ENCODE results near the gene DEPP1.

Gene DEPP1

GRCh38 chr10:44946205-44946604 is 32.4 kb downstream of the DEPP1 start:
- Histone ChIP-seq H3K4me1 (ENCODE audit: control insufficient read depth in 1 of 2, insufficient read depth in 2 of 2, low read length in 2 of 2) (peaks cover 0 to 6% of the 10 kb centered on the region in 2 donors), H3K27ac (ENCODE audit: low read length) (no peak overlapping the region), H3K9me3 (ENCODE audit: control insufficient read depth in 1 of 2, low read length in 2 of 2) (peaks cover 4 to 6% of the 10 kb centered on the region in 2 donors), H3K4me3 (ENCODE audit: low read depth in 1 of 2, low read length in 2 of 2) (no peak overlapping the region), H3K36me3 (ENCODE audit: control insufficient read depth in 1 of 2, insufficient read depth in 2 of 2, low read length in 2 of 2) (no peaks in the 10 kb centered on the region), H3K27me3 (ENCODE audit: low read depth, low read length) (no peaks in the 10 kb centered on the region)

DNA sequence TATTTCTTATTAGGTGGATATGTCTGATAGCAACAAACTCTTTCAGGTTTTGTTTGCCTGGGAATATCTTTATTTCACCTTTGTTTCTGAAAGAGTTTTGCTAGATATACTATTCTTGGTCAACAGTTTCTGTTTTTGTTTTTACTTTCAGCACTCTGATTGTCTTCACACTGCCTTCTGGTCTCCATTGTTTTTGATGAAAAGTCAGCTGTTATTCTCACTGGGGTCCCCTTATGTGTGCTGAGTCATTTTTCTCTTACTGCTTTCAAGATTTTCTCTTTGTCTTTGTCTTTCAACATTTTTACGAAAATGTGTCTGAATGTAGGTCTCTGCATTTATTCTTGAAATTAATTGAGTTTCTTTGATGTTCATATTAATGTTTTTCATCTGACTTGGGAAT is 34.3 kb downstream of the DEPP1 start:
- no peak overlapping the region for H3K27ac ChIP-seq (ENCODE audit: low read length)
- H3K36me3 ChIP-seq (ENCODE audit: control insufficient read depth in 1 of 2, insufficient read depth in 2 of 2, low read length in 2 of 2), result no peaks in the 10 kb centered on the region
- no peaks in the 10 kb centered on the region for H3K27me3 ChIP-seq (ENCODE audit: low read depth, low read length)
- H3K4me3 ChIP-seq (ENCODE audit: low read depth in 1 of 2, low read length in 2 of 2), result no peak overlapping the region
- H3K9me3 ChIP-seq (ENCODE audit: control insufficient read depth in 1 of 2, low read length in 2 of 2), result peaks cover 4 to 6% of the 10 kb centered on the region in 2 donors
- H3K4me1 ChIP-seq (ENCODE audit: control insufficient read depth in 1 of 2, insufficient read depth in 2 of 2, low read length in 2 of 2), result peaks cover 0 to 2% of the 10 kb centered on the region in 2 donors

DNA sequence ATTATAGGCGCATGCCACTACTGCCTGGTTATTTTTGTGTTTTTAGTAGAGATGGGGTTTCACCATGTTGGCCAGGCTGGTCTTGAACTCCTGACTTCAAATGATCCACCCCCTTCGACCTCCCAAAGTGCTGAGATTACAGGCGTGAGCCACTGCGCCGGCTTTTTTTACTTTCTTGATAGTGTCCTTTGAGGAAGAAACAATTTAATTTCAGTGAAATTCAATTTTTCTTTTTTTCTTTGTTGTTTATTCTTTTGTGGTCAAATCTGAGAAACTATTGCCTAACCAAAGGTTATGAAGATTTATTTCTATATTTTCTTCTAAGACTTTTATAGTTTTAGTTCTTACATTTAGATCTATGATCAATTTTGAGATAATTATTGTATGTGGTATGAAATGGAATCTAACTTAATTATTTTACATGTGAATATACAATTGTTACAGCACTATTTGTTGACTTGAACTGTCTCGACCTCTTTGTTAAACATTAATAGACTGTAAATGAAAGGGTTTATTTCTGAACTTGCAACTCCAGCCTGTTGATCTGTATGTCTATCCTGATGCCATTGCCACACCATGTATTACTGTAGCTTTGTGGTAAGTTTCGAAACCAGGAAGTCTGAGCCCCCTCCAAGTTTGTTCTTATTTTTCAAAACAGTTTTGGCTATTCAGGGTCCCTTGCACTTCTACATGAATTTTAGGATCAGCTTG is 38.8 kb downstream of the DEPP1 start:
- no peaks in the 10 kb centered on the region for H3K27me3 ChIP-seq (ENCODE audit: low read depth, low read length)
- H3K4me1 ChIP-seq (ENCODE audit: control insufficient read depth in 1 of 2, insufficient read depth in 2 of 2, low read length in 2 of 2), result peaks cover 4 to 12% of the 10 kb centered on the region in 2 donors
- no peak overlapping the region for H3K4me3 ChIP-seq (ENCODE audit: low read depth in 1 of 2, low read length in 2 of 2)
- peaks cover 4 to 6% of the 10 kb centered on the region in 2 donors for H3K9me3 ChIP-seq (ENCODE audit: control insufficient read depth in 1 of 2, low read length in 2 of 2)
- no peak overlapping the region for H3K27ac ChIP-seq (ENCODE audit: low read length)
- H3K36me3 ChIP-seq (ENCODE audit: control insufficient read depth in 1 of 2, insufficient read depth in 2 of 2, low read length in 2 of 2), result no peaks in the 10 kb centered on the region

DNA sequence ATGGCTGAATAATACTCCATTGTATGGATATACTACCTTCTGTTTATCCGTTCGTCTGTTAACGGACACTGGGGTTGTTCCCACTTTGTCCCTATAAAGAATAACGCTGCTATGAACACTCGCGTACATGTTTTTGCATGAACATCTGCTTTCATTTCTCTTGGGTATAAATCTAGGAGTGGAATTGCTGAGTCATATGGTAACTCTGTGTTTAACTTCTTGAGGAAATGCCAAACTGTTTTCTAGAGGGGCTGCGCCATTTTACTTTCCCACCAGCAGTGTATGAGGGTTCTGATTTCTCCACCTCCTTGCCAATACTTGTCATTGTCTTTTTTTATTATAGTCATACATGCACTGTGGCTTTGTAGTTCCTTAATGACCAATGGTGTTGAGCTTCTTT is 39.7 kb downstream of the DEPP1 start:
- no peaks in the 10 kb centered on the region for H3K36me3 ChIP-seq (ENCODE audit: control insufficient read depth in 1 of 2, insufficient read depth in 2 of 2, low read length in 2 of 2)
- peaks cover 4 to 17% of the 10 kb centered on the region in 2 donors for H3K4me1 ChIP-seq (ENCODE audit: control insufficient read depth in 1 of 2, insufficient read depth in 2 of 2, low read length in 2 of 2)
- no peak overlapping the region for H3K4me3 ChIP-seq (ENCODE audit: low read depth in 1 of 2, low read length in 2 of 2)
- no peaks in the 10 kb centered on the region for H3K27me3 ChIP-seq (ENCODE audit: low read depth, low read length)
- no peak overlapping the region for H3K27ac ChIP-seq (ENCODE audit: low read length)
- H3K9me3 ChIP-seq (ENCODE audit: control insufficient read depth in 1 of 2, low read length in 2 of 2), result no peaks in the 10 kb centered on the region

- Histone ChIP-seq H3K4me3 (ENCODE audit: low read depth in 1 of 2, low read length in 2 of 2) (no peak overlapping the region), H3K4me1 (ENCODE audit: control insufficient read depth in 1 of 2, insufficient read depth in 2 of 2, low read length in 2 of 2) (peaks cover 4 to 20% of the 10 kb centered on the region in 2 donors), H3K27me3 (ENCODE audit: low read depth, low read length) (no peaks in the 10 kb centered on the region), H3K9me3 (ENCODE audit: control insufficient read depth in 1 of 2, low read length in 2 of 2) (no peaks in the 10 kb centered on the region), H3K27ac (ENCODE audit: low read length) (no peak overlapping the region), H3K36me3 (ENCODE audit: control insufficient read depth in 1 of 2, insufficient read depth in 2 of 2, low read length in 2 of 2) (no peaks in the 10 kb centered on the region)
Observed at GRCh38 chr10:44937196-44938005, 41.2 kb downstream of the DEPP1 start.

DNA sequence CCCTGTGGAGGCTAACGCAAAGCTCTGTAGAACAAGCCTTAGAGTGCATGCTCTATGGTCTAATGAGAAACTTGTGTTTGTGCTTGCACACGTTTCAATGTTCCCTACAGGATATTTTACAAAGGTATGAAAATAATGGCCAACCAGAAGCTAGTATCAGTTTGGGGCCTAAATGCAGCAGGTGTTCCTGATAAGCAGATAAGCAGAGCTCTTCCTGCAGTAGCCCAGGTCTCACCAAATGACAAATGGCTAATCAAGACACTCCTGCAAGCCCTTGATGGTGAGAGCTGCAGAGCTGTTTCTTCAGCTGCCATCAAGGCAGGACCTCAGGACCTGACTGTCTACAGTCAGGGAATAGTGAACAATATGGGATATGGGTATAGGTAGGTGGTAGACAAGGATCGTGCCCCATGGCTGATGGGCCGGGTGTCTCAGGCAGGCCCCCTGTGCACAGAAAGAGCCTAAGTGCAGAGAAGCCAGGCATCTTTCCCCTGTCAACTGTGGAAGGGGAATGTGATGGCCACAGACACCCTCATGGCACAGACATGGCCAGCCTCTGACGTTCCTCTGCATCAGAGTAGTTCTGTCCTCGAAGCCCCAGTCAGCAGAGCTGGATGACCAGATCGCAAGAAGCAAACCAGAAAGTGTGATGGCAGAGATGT is 42.2 kb downstream of the DEPP1 start:
- Histone ChIP-seq H3K27ac (ENCODE audit: low read length) (peak overlapping the region; percentile 8), H3K4me3 (ENCODE audit: low read depth in 1 of 2, low read length in 2 of 2) (no peak overlapping the region), H3K4me1 (ENCODE audit: control insufficient read depth in 1 of 2, insufficient read depth in 2 of 2, low read length in 2 of 2) (peaks cover 4 to 21% of the 10 kb centered on the region in 2 donors), H3K36me3 (ENCODE audit: control insufficient read depth in 1 of 2, insufficient read depth in 2 of 2, low read length in 2 of 2) (no peaks in the 10 kb centered on the region), H3K9me3 (ENCODE audit: control insufficient read depth in 1 of 2, low read length in 2 of 2) (no peaks in the 10 kb centered on the region), H3K27me3 (ENCODE audit: low read depth, low read length) (no peaks in the 10 kb centered on the region)

DNA sequence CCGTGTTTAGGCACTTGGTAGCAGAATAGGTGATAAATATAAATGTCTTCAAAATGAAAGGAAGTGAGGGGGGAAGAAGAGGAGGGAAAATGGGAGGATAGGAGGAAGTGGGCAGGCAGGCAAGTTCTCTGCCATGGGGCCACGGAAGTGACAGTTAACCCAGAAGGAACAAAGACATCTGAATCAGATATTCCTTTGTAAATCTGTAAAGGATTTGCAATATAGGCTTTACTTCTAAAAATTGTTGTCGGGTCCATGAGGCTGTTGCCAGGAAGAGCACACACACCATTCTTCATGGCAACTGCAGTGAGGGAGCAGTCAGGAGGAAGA is 42.7 kb downstream of the DEPP1 start:
- Histone ChIP-seq H3K27ac (ENCODE audit: low read length) (peak overlapping the region; percentile 8), H3K36me3 (ENCODE audit: control insufficient read depth in 1 of 2, insufficient read depth in 2 of 2, low read length in 2 of 2) (no peaks in the 10 kb centered on the region), H3K27me3 (ENCODE audit: low read depth, low read length) (no peaks in the 10 kb centered on the region), H3K9me3 (ENCODE audit: control insufficient read depth in 1 of 2, low read length in 2 of 2) (no peaks in the 10 kb centered on the region), H3K4me3 (ENCODE audit: low read depth in 1 of 2, low read length in 2 of 2) (no peak overlapping the region), H3K4me1 (ENCODE audit: control insufficient read depth in 1 of 2, insufficient read depth in 2 of 2, low read length in 2 of 2) (peaks cover 4 to 21% of the 10 kb centered on the region in 2 donors)

GRCh38 chr10:44935201-44935965 is 43.2 kb downstream of the DEPP1 start:
- H3K36me3 ChIP-seq (ENCODE audit: control insufficient read depth in 1 of 2, insufficient read depth in 2 of 2, low read length in 2 of 2), result no peaks in the 10 kb centered on the region
- no peak overlapping the region for H3K4me3 ChIP-seq (ENCODE audit: low read depth in 1 of 2, low read length in 2 of 2)
- peaks cover 4 to 21% of the 10 kb centered on the region in 2 donors for H3K4me1 ChIP-seq (ENCODE audit: control insufficient read depth in 1 of 2, insufficient read depth in 2 of 2, low read length in 2 of 2)
- no peaks in the 10 kb centered on the region for H3K27me3 ChIP-seq (ENCODE audit: low read depth, low read length)
- H3K27ac ChIP-seq (ENCODE audit: low read length), result peak overlapping the region; percentile 23
- no peaks in the 10 kb centered on the region for H3K9me3 ChIP-seq (ENCODE audit: control insufficient read depth in 1 of 2, low read length in 2 of 2)

DNA sequence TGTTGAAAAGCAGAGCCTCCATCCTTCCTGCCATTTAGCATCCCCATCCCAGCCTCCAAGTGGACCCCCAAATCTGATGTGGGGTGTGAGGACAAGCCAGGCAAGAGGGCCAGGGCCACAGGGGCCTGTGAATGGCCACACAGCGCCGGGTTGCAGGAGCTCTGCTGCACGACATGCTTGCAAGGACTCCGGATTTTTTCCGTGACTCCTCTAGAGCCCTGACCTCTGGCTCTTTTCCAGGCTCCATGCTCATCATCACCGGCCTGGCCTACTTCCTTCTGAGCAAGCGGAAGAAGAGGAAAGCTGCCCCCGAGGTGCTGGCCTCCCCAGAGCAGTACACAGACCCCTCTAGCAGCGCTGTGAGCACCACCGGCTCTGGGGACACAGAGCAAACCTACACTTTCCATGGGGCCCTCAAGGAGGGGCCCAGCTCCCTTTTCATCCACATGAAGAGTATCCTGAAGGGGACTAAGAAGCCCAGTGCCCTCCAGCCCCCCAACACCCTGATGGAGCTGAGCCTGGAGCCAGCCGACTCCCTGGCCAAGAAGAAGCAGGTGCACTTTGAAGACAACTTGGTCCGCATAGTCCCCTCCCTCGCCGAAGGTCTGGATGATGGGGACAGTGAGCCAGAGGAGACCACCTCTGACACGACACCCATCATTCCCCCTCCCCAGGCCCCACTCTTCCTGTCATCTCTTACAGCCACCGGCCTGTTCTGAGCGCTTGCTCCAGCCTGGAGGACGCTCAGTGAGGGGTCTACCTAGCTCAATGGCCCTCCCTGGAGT is 44.0 kb downstream of the DEPP1 start:
- Histone ChIP-seq H3K4me1 (ENCODE audit: control insufficient read depth in 1 of 2, insufficient read depth in 2 of 2, low read length in 2 of 2) (peaks cover 4 to 21% of the 10 kb centered on the region in 2 donors), H3K4me3 (ENCODE audit: low read depth in 1 of 2, low read length in 2 of 2) (no peak overlapping the region), H3K9me3 (ENCODE audit: control insufficient read depth in 1 of 2, low read length in 2 of 2) (no peaks in the 10 kb centered on the region), H3K27me3 (ENCODE audit: low read depth, low read length) (no peaks in the 10 kb centered on the region), H3K27ac (ENCODE audit: low read length) (peak overlapping the region; percentile 23), H3K36me3 (ENCODE audit: control insufficient read depth in 1 of 2, insufficient read depth in 2 of 2, low read length in 2 of 2) (no peaks in the 10 kb centered on the region)

GRCh38 chr10:44933451-44934321 is 44.9 kb downstream of the DEPP1 start:
- no peaks in the 10 kb centered on the region for H3K27me3 ChIP-seq (ENCODE audit: low read depth, low read length)
- H3K4me3 ChIP-seq (ENCODE audit: low read depth in 1 of 2, low read length in 2 of 2), result no peak overlapping the region
- H3K36me3 ChIP-seq (ENCODE audit: control insufficient read depth in 1 of 2, insufficient read depth in 2 of 2, low read length in 2 of 2), result no peaks in the 10 kb centered on the region
- no peak overlapping the region for H3K27ac ChIP-seq (ENCODE audit: low read length)
- H3K4me1 ChIP-seq (ENCODE audit: control insufficient read depth in 1 of 2, insufficient read depth in 2 of 2, low read length in 2 of 2), result peaks cover 4 to 21% of the 10 kb centered on the region in 2 donors
- H3K9me3 ChIP-seq (ENCODE audit: control insufficient read depth in 1 of 2, low read length in 2 of 2), result no peaks in the 10 kb centered on the region

Data from muscle layer of duodenum (tissue), 2 donors.